Lung microvascular endothelial cell (primary cell): ENCODE data around the gene PLCD3. TPM values are rescaled to one million over a fixed set of nuclear protein-coding genes. Genes with fewer than 3 reads are reported as not detected.
"Not testable (repeated sequence)": the region's sequence is repeated elsewhere in the genome, so short reads cannot be mapped to it uniquely, and the experiment has no call there.

Experiments used
- DNase-seq, 2 donors: peaks; one replicate each; pipeline versions ENCODE4 v3.0.0 to v3.0.0-alpha.2; 2010; ENCODE audit warnings: low read depth in 2 of 2
- total RNA-seq: library from RNA; depleted of rRNA; stranded (reverse); fragments of >200 nt; gene quantifications from 2 replicates; pipeline ENCODE4 v1.2.1, GENCODE V29; 2014

PLCD3 gene
- total RNA-seq, 1 donor from 2014 or later: 12.3 TPM

- DNase-seq: peak; percentile 97 to 98
These were observed 3.1 kb upstream of the PLCD3 start, which contains the start of gene ACBD4 for GRCh38 chr17:45135192-45135977. Gene ACBD4, plus strand, starts transcription at chr17:45135687. Its CDS starts 458 bp downstream, at chr17:45136145.

DNA sequence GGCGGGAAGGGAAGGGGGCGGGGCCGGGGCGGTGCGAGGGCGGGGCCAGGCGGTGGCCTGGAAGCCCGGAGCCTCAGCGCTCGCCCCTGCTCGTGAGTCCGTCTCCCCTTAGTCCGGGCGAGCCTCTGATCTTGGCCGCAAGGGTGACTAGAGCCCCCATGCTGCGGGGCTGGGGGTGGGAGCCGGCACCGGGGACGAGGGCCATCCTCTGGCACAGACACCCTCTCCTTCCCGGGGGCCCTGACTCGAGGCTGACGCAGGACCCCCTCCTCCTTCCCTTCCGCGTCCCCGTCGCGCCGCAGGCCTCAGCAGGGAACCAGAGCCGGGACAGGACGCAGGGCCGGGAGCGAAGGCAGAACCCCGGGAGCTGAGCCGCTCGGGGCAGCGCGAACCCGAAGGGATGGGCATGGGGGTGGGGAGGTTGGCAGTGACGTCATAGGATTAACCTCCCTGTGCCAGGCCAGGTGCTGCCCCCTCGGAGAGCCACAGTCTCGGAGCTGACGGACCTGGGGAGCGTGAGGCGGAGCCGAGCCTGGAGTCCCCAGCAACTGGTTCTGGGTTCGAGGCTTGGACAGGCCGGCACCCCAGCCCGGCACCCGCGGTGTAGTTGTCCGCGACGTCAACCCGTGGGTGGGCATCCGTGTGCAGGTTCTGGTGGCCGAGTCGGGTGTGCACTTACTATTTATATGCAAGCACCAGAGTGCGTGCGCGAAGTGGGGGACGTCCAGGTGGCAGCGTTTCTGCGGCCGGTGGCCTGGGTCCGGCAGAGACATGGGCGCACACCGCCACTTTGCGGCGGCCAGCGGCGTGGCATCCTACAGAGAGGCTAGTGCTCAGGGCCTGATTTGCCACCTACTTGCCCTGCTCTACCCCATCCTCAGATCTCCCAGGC, 503 bp upstream of the PLCD3 start:
- peak; percentile 86 to 92 for DNase-seq

GRCh38 chr17:45131616-45132319, 547 bp downstream of the PLCD3 start:
- DNase-seq: peak; percentile 37 to 48

GRCh38 chr17:45130681-45131615, 1.4 kb downstream of the PLCD3 start:
- no peak for DNase-seq

DNA sequence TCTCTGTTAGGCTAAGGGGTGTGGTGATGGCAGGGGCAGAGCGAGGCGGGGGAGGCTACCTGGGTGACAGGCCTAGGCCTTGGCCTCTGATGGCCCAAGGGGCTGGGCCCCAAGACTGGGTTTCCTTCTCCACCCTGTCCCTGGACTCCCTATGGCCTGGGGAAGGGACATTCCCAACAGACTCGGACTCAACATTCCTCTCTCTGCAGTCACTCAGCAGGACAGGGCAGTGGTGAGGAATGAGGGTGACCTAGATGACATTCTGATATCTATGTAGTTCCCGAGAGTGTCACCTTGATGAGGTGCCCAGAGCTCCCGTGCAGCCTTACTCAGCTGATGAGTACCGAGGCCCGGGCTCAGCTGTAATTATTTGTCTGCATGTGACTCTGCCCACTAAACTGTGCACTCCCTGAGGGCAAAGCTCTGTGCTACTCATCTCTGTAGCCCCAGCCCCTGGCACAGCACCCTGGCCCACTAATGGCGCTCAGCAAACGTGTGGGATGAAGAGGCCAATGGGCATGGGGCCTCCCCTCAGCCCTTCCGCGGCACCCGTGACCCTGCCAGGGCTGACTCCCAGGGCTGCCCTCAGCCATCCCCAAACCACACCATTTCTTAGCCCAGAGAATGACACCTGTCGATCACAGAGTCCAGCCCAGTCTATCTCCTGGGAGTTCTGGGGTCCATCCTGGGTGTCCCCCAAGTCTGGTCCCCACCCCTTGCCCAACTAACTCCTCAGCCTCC, 2.2 kb downstream of the PLCD3 start:
- DNase-seq: no peak

DNA sequence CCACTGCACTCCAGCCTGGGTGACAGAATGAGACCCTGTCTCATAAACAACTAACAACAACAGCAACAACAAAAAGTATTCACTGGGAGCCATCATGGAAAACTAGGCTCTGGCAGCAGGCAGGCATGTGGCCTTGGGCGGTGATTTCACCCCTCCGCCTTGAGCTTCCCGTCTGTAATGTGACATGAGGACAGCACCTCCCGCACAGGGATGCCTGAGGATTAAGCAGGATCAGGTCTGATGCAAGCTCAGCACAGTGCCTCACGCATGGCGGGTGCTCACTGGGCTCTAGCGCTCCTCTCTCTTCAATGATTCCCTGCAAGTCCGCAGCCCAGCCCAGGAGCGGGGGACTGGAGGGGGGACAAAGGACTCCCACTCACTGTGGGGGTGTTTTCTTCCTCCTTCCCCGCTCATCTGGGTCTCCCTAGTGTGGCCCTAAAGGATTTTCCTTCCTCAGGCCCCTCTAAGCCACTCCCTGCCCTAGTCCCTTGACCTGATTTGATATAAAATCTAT, 2.8 kb downstream of the PLCD3 start:
- DNase-seq: peak; percentile 34 to 43

GRCh38 chr17:45128989-45129388, 3.3 kb downstream of the PLCD3 start:
- DNase-seq: no peak

- DNase-seq: no peak
These were observed 4.0 kb downstream of the PLCD3 start for GRCh38 chr17:45128331-45128730.

- peak; percentile 45 to 68 for DNase-seq
These were observed 4.6 kb downstream of the PLCD3 start for GRCh38 chr17:45127548-45128300.

- no peak for DNase-seq
These were observed 5.1 kb downstream of the PLCD3 start for GRCh38 chr17:45127207-45127547.

GRCh38 chr17:45125509-45125908, 6.8 kb downstream of the PLCD3 start:
- no peak for DNase-seq

DNA sequence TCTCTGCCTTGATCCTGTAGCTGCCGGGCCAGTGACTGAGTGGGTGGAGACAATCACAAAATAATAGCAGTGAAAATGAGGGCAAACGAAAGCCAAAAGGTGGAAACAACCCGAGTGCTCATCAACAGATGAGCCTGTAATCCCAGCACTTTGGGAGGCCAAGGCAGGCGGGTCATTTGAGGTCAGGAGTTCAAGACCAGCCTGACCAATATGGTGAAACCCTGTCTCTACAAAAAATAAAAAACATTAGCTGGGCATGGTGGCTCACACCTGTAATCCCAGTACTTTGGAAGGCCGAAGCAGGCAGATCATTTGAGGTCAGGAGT, 7.6 kb downstream of the PLCD3 start:
- not testable (repeated sequence) for DNase-seq

DNA sequence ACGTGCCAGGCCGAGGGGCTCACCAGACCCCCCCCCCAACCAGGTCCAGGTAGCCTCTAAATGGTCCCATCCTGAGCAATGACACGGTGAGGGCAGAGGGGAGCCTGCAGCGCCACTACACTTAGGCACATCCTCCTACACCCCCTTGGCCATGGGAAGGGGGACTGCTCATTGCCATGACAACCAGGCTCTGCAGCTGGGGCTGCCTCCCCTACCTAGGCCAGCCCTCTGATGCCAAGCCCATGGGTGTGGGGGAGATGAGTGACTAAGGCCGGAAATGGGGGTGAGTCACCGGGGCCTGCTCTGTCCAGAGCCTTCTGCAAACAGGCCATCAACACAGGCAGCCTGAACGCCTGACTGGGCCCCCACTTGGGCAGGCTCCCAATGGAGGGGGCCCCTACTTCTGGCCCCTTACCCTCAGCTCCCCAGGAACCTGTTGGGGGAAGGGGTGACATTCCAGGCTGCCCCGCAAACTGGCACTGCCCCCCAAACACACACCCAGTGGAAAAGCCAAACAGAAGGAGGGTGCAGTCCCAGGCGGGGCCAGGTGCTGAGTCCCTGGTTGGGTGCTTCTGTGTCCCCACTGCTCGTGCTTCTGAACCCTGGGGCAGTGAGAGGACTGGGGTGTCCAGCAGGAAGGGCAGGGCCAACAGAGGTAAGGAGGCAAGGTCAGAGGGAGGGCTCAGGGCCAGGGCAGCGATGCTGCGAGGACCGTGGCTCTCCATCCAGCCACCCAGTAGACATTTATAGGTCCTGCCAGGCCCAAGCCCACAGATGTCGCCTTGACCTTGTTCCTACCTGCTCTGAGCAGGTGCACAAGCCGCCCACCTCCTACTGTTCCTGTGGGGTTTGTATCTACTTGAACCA, 8.2 kb downstream of the PLCD3 start:
- DNase-seq: peak; percentile 90 to 93

DNA sequence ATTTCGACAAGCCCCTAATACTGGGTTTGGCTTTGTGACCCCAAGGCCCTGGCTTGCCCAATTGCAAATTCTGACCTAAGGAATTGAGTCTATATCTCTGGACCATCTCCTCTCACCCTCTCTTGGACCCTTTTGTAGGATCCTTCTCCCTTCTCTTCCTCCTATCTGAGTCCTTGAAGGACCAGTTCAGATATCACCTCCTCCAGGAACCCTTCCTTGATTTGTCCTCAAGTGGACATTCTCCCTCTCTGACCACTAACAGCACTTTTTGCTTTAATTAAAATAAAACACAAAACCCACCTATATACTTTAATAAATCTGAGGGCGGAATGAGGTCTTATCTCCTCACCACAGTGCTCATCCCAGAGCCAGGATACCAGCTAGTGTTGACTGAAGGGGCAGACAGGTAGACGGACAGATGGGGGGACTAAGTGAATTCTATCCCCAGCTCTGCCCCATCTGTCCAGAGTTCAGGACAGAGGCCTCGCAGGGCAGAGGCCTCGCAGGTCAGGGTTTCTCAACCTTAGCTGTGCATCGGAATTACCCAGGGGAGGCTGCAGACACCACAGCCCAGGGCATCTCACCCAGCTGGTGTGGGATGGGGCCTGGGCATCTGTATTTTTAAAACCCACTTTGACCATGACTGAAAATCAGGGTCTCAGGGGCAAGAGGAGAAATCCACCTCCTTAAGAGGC, 9.1 kb downstream of the PLCD3 start:
- DNase-seq: no peak

GRCh38 chr17:45121055-45121454, 11.3 kb downstream of the PLCD3 start:
- DNase-seq: no peak

- no peak for DNase-seq
These were observed 11.8 kb downstream of the PLCD3 start for GRCh38 chr17:45120558-45120957.

- DNase-seq: no peak
These were observed 12.4 kb downstream of the PLCD3 start for GRCh38 chr17:45119964-45120363.

DNA sequence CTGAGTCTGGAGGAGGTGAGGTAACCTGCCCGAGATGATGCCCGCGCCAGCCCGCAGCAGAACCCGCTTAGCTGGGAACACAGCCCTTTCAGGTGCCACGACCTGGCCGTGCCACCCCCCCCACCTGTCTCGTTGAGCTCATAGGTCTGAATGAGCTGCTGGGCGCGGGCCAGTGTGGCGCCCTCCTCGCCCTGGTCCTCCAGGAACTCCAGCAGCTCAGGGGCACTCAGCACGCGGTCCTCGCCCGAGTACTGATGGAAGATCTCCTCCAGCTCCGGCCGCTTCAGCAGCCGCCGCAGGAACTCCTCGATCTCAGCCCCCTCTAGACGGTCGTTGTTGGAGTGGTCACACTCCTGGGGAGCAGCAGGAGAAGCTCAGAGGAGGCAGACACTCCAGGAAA, 13.6 kb downstream of the PLCD3 start:
- DNase-seq: no peak
